Measurements from ENCODE around the gene ECT2. TPM values are rescaled to one million over a fixed set of nuclear protein-coding genes. Genes with fewer than 3 reads are reported as not detected.

ECT2 gene
- total and polyA plus RNA-seq, 9 donors, result 12.8 to 21.8 (median 17.5) TPM

GRCh38 chr3:172869784-172870518 is 119.4 kb downstream of the ECT2 start:
- no peaks in the 10 kb centered on the region for H3K9me3 ChIP-seq (replicated peaks; ENCODE audit: control insufficient read depth, low read depth, low read length)
- H3K27me3 ChIP-seq (ENCODE audit: control insufficient read depth, insufficient read depth, low read length), result no peaks in the 10 kb centered on the region
- peaks cover 6% of the 10 kb centered on the region for H3K4me1 ChIP-seq (ENCODE audit: control insufficient read depth, insufficient read depth, low read length)
- peak; percentile 67 for DNase-seq
- H3K27ac ChIP-seq (ENCODE audit: low read length), result peak overlapping the region; percentile 13
- WGBS (ENCODE audit: insufficient coverage), result 35% methylated on average over 2 of the region's 3 CpGs
- H3K36me3 ChIP-seq (ENCODE audit: control insufficient read depth, insufficient read depth, low read length), result no peaks in the 10 kb centered on the region
- H3K4me3 ChIP-seq (ENCODE audit: low read length), result no peak overlapping the region

Other genes with a start within 250 kb of the ECT2 start
- gene TNFSF10, start 227.3 kb upstream of the ECT2 start, total RNA-seq, result 11.3 TPM
- 10 to 100 TPM in 2 of 8 donors, 1 to 10 TPM in 6; 7.2 to 11.7 (median 8.9) TPM for gene TNFSF10, start 227.3 kb upstream of the ECT2 start, polyA plus RNA-seq (ENCODE audit: insufficient read depth in 1 of 8, insufficient read length in 8 of 8, low replicate concordance in 1 of 8)
- gene NCEH1, start 39.7 kb upstream of the ECT2 start, total RNA-seq, result 1.3 TPM
- 1 to 10 TPM; 1.4 to 2.6 (median 1.8) TPM for gene NCEH1, start 39.7 kb upstream of the ECT2 start, polyA plus RNA-seq (ENCODE audit: insufficient read depth in 1 of 8, insufficient read length in 8 of 8, low replicate concordance in 1 of 8)